SH-SY5Y (cell line): ENCODE results near the gene MAP7D1.

Experiments
- GATA2 ChIP-seq: IDR thresholded peaks from 2 replicates; pipeline ENCODE4 v1.6.1; 2011; ENCODE audit warnings: mild to moderate bottlenecking, low read depth, low read length
- GATA3 ChIP-seq: IDR thresholded peaks from 2 replicates; pipeline ENCODE4 v1.6.1; 2011; ENCODE audit warnings: low read depth, mild to moderate bottlenecking, low read length, moderate library complexity

- TF ChIP-seq GATA3 (no peak), GATA2 (no peak)
These were observed 6.6 kb upstream of the MAP7D1 start, which contains the start of gene TRAPPC3 for GRCh38 chr1:36149237-36149972.
